ENCODE results near the gene GPR87. TPM values are rescaled to one million over a fixed set of nuclear protein-coding genes. Genes with fewer than 3 reads are reported as not detected.

Gene GPR87
- 0.77 TPM in 1 of 2 replicates, not detected in the other for total RNA-seq (2014; rRNA removed; shearing (Covaris generic))

- DNase-seq (ENCODE audit: low spot score), result peak; percentile 60
Measured at GRCh38 chr3:151316267-151316991, at the start of gene GPR87. Gene GPR87, minus strand, starts transcription at chr3:151316820. Its CDS starts 16,720 bp downstream, at chr3:151300100.

- no peak for DNase-seq (ENCODE audit: low spot score)
Measured at GRCh38 chr3:151362751-151363174, 46.1 kb upstream of the GPR87 start.

- DNase-seq (ENCODE audit: low spot score), result no peak
Measured at GRCh38 chr3:151357463-151357850, 40.8 kb upstream of the GPR87 start.

- peak; percentile 6 for DNase-seq (ENCODE audit: low spot score)
Measured at GRCh38 chr3:151356794-151357462, 40.3 kb upstream of the GPR87 start.

- no peak for DNase-seq (ENCODE audit: low spot score)
Measured at GRCh38 chr3:151351648-151352047, 35.0 kb upstream of the GPR87 start.

- DNase-seq (ENCODE audit: low spot score), result no peak
Measured at GRCh38 chr3:151351219-151351618, 34.6 kb upstream of the GPR87 start.

- DNase-seq (ENCODE audit: low spot score), result no peak
Measured at GRCh38 chr3:151350656-151351055, 34.0 kb upstream of the GPR87 start.

GRCh38 chr3:151347432-151347831, 30.8 kb upstream of the GPR87 start:
- no peak for DNase-seq (ENCODE audit: low spot score)

- DNase-seq (ENCODE audit: low spot score), result no peak
Measured at GRCh38 chr3:151346292-151346691, 29.7 kb upstream of the GPR87 start.

- DNase-seq (ENCODE audit: low spot score), result peak; percentile 55
Measured at GRCh38 chr3:151345859-151346258, 29.2 kb upstream of the GPR87 start.

GRCh38 chr3:151331696-151332095, 15.1 kb upstream of the GPR87 start:
- DNase-seq (ENCODE audit: low spot score), result no peak

GRCh38 chr3:151330899-151331298, 14.3 kb upstream of the GPR87 start:
- no peak for DNase-seq (ENCODE audit: low spot score)

- DNase-seq (ENCODE audit: low spot score), result no peak
Measured at GRCh38 chr3:151330379-151330778, 13.8 kb upstream of the GPR87 start.

- no peak for DNase-seq (ENCODE audit: low spot score)
Measured at GRCh38 chr3:151329363-151329762, 12.7 kb upstream of the GPR87 start, which contains the start of gene P2RY13. Gene P2RY13, minus strand, starts transcription at chr3:151329549. Its CDS starts 21 bp downstream, at chr3:151329528.

GRCh38 chr3:151328298-151328995, 11.8 kb upstream of the GPR87 start:
- DNase-seq (ENCODE audit: low spot score), result no peak

GRCh38 chr3:151327571-151328198, 11.1 kb upstream of the GPR87 start:
- DNase-seq (ENCODE audit: low spot score), result no peak

GRCh38 chr3:151322511-151322910, 5.9 kb upstream of the GPR87 start:
- DNase-seq (ENCODE audit: low spot score), result no peak

GRCh38 chr3:151321526-151321925, 4.9 kb upstream of the GPR87 start:
- DNase-seq (ENCODE audit: low spot score), result no peak

GRCh38 chr3:151320131-151320530, 3.5 kb upstream of the GPR87 start:
- DNase-seq (ENCODE audit: low spot score), result no peak

GRCh38 chr3:151319628-151320027, 3.0 kb upstream of the GPR87 start:
- DNase-seq (ENCODE audit: low spot score), result no peak

- DNase-seq (ENCODE audit: low spot score), result no peak
Measured at GRCh38 chr3:151318991-151319390, 2.4 kb upstream of the GPR87 start.

- no peak for DNase-seq (ENCODE audit: low spot score)
Measured at GRCh38 chr3:151318313-151318712, 1.7 kb upstream of the GPR87 start.
